Epithelial cell of proximal tubule (primary cell): Measurements from ENCODE around the gene PAPSS2. TPM values are rescaled to one million over a fixed set of nuclear protein-coding genes. Genes with fewer than 3 reads are reported as not detected.
A peak's percentile ranks its signal among the peaks of the same experiment; 100 is the strongest.

Source experiments
- DNase-seq: peaks from one replicate; pipeline ENCODE4 v3.0.0-alpha.2; 2011; ENCODE audit warnings: low read depth
- H3K4me3 ChIP-seq: 2 replicates; pipeline ENCODE4 v1.5.1; 2011; ENCODE audit warnings: low read depth, mild to moderate bottlenecking, low read length
- CTCF ChIP-seq: conservative IDR thresholded peaks from 2 replicates; pipeline ENCODE4 v1.5.1; 2012; ENCODE audit warnings: low read depth, mild to moderate bottlenecking, low read length
- total RNA-seq: library from RNA; depleted of rRNA; stranded (reverse); fragments of >200 nt; gene quantifications from 2 replicates; pipeline ENCODE4 v1.2.3, GENCODE V29; 2015

Gene PAPSS2
- total RNA-seq, 1 donor from 2014 or later: 15.6 TPM

GRCh38 chr10:87651801-87652200 is 7.9 kb upstream of the PAPSS2 start:
- DNase-seq: no peak
- TF ChIP-seq CTCF: no peak
- no peak overlapping the region for H3K4me3 ChIP-seq

GRCh38 chr10:87652261-87652660 is 7.4 kb upstream of the PAPSS2 start:
- no peak for DNase-seq
- no peak for TF ChIP-seq CTCF
- H3K4me3 ChIP-seq: no peak overlapping the region

DNA sequence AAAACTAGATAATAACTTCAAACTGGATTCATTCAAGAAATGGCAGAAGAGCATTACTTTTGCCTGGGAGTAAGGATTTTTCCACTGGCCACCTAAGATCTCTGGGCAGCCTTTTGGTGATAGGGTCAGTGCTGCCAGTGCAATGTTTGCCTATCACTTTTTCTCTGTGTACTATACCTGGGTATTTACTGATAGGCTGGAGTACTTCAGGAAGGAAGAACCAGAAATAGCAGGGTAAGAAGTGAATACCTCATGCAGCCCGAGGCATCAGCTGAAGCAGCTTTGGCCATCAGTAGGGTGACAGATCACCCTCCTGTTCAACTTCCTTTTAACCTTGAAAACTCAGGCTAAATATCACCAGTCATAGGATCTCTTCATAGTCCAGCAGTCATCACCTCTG is 5.5 kb upstream of the PAPSS2 start:
- no peak overlapping the region for H3K4me3 ChIP-seq
- no peak for TF ChIP-seq CTCF
- DNase-seq: no peak

GRCh38 chr10:87656431-87657072 is 3.1 kb upstream of the PAPSS2 start:
- TF ChIP-seq CTCF: peak; percentile 82
- no peak overlapping the region for H3K4me3 ChIP-seq
- no peak for DNase-seq

DNA sequence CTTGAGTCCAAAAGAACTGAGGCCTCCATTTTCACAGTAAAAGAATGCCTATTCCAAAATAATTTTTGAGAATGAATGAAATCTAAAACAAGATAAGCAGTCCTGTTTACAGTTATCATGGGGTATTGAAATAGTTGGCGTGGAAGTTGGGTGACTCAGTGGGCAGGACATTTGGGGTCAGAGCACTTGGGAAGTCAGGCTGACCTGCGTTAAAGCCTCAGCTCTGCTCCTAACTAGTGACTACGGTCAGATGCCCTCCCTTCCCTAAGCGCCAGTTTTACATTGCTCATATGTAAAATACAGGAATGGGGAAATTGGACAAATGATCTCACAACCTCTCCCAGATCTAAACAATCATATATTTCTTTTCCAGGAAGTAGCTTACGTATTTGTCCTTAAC is 2.3 kb upstream of the PAPSS2 start:
- no peak overlapping the region for H3K4me3 ChIP-seq
- TF ChIP-seq CTCF: no peak
- no peak for DNase-seq

- no peak for DNase-seq
- H3K4me3 ChIP-seq: no peak overlapping the region
- no peak for TF ChIP-seq CTCF
These were observed 1.3 kb upstream of the PAPSS2 start for GRCh38 chr10:87658321-87658795.
